HG03045 (cell line): ENCODE data around the gene SMOC2.
"Not testable (repeated sequence)": the region's sequence is repeated elsewhere in the genome, so short reads cannot be mapped to it uniquely, and the experiment has no call there.

Source experiments
- ATAC-seq: cut with Tn5 transposase; IDR thresholded peaks from one replicate; pipeline ENCODE4 v1.9.1; 2021; ENCODE audit warnings: mild to moderate bottlenecking, moderate library complexity; ENCODE audit not compliant: unreplicated experiment

Gene SMOC2

DNA sequence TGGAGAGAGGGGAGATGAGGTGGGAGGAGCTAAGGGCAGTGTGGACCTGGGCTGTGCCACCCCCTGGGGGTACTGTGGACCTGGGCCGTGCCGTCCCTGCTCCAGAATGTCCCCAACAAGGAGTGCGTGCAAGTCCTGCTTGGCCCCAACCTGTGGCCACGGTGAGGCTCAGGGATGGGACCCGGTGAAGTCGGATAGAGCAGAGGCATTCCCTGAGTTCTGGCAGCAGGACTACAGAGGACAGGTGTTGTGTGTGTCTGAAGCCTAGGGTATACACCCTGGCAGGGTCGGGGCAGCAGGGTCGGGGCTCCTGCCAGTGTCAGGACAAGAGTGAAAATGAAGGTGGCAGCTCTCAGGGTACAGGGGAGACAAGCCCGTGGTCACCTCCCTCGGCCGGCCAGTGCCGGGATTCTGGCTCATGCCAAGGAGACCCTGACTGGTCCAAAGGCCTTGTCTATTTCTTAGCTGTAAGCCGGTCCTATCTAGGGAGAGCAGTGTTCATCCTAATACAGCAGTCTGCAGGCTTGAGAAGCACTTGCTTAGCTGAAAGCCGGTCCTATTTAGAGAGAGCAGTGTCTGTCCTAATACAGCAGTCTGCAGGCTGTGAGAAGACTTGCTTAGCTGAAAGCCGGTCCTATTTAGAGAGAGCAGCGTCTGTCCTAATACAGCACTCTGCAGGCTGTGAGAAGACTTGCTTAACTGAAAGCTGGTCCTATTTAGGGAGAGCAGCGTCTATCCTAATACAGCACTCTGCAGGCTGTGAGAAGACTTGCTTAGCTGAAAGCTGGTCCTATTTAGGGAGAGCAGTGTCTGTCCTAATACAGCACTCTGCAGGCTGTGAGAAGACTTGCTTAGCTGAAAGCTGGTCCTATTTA, 95.9 kb downstream of the SMOC2 start:
- ATAC-seq = no peak

DNA sequence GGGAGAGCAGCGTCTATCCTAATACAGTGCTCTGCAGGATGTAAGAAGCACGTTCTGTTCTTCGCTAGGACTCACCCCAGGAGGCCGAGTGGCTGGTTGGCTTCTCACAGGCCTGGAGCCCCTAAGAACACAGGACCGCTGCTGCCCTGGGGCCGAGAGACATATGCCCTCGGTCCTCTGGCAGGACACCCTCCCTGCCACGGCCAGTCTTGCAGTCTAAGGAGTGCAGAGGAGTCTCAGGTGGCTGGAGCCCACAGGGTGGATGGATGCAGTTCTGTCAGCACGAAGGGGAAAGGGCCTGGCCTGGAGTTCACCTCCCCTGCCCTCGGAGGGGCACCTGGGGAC, 96.5 kb downstream of the SMOC2 start:
- ATAC-seq = no peak

GRCh38 chr6:168538188-168538891, 97.4 kb downstream of the SMOC2 start:
- not testable (repeated sequence) for ATAC-seq

GRCh38 chr6:168538892-168539811, 98.2 kb downstream of the SMOC2 start:
- no peak for ATAC-seq

- no peak for ATAC-seq
Observed at GRCh38 chr6:168540713-168541291, 99.8 kb downstream of the SMOC2 start.

DNA sequence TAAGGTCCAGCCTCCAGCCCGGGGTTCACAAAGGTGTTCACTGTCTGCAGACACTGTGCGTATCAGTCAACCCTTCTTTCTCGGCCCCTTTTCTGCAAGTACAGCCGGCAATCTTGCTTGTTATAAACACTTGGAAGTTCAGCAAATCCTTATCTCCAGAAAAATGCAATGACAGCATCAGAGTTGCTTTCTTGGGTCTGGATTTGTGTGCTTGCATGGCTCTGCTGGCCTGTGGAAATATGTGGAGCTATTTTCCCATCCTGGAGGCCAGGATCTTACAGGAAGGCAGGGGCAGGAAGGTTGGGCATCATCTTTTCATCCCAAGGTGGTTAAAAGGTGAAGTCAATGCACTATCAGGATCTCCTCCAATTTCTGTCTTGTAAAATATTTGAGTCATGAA, 100.3 kb downstream of the SMOC2 start:
- ATAC-seq = no peak

GRCh38 chr6:168542301-168542700, 101.3 kb downstream of the SMOC2 start:
- no peak for ATAC-seq

GRCh38 chr6:168545428-168545827, 104.4 kb downstream of the SMOC2 start:
- ATAC-seq = no peak

DNA sequence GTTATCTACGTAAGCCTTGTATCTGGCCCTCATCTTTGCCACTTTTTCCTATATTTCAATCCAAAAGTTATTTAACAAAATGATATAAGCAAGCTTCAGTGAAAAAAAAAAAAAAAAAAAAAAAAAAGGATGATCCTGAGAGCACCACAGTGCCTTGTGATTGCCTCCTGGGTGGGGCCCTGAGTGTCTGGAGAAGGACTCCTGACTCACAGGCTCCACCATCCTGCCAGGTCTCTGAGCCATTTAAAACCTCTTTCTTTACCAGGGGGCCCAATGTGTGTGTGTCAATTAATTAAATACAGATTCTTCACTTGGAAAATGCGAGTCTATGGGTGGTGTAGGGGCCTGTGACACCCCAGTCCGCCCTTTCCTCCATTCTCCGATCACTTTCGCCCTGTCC, 105.2 kb downstream of the SMOC2 start:
- ATAC-seq = no peak

DNA sequence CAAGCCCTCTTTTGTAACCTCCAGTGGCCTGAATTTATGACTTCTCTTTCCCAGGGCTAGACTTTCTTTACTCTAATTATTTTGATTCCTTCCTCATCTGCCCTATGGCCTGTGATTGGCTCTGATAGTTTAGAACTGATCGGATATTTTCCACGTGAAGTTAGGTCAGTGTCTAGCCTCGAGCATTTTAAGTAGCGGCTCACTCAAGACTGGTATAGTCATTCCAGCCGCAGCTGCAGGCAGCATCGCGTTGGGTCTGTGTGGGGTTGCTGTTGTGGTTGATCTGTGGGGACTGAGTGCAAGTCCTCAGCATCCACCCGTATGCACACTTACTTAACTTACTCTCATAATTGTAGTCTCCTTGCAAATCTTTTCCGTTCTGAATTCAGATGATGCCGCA, 105.7 kb downstream of the SMOC2 start:
- ATAC-seq = no peak

DNA sequence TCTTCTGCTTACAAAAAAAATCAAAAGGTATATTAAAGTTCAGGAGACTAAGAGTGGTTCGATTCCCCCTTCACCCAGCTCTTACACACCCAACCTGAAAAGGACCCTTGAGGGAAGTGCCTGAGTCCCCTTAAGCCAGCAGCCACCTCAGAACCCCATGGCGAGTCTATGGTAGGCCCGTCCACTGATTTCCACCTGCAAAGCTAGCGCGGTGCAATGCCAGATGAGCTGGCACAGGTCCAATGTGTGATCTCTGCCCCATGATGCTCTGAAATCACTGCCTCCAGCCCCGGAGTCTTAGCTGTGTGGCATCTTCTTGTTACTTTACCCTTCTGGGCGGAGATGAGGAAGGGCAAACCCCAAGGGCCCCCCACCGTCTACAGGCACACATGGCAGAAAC, 109.3 kb downstream of the SMOC2 start:
- no peak for ATAC-seq

DNA sequence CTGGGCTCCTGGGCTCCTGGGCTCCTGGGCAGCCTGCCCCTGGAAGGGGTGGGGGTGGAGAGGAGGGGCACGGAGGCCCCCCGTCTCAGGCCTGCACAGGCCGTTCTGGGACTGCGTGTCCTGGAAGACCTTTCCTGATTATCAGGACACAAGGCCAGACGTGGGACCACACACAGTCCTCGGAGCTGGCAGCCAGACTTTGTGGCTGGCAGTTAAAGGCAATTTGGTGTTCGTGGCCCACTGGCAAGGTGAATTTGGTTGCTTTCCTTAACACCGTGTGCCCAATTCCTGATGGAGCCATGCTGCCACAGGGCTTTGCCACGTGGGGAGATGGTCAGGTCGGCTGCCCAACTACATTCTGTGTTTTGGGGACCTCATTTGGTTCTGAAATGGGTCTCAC, 113.5 kb downstream of the SMOC2 start:
- ATAC-seq = no peak

- no peak for ATAC-seq
Observed at GRCh38 chr6:168554898-168555617, 114.1 kb downstream of the SMOC2 start.

DNA sequence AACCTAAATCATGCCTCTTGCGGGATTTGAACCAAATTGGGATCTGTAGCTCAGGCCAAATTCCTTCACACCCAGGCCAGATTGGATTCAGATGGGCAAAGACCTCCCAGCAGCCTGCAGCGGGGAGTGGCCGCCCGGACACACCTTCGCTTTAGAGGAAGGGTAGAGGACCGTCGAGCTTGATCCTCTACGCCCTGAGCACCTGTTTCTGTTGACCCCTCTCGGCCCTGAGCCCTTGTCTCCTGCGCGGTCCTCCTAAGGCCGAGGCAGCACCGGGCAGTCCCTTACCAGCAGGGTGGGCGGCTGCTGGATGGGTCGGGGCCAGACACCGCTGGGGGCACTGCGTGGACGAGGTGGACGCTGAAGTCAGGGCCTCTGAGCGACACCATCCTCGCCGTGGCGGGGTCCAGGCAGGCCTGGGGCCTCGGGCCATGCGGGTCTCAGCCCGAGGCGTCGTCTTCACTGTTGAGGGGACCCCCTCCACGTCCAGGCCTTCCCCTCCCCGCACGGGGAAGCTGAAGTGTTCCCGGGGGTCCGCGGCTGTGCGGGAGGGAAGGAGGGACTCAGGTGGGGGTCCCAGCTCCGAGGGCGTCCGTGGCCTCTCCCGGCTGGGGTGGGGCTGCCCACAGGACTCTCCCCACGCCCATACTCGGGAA, 114.8 kb downstream of the SMOC2 start:
- no peak for ATAC-seq

DNA sequence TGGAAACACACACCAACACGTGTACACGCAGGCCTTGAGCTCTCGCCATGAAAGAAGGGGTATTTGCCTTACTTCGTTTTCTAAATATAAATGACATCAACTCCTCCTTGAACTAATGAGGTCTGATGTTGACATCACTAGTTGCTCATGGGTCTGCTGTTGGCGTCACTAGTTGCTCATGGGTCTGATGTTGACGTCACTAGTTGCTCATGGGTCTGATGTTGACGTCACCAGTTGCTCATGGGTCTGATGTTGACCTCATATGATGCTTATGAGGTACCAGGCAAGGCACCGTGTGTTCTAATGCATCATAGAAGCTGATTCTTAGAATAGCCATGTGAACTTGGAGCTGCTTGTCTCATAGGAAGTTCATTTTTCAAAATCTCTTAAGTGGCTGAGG, 116.5 kb downstream of the SMOC2 start:
- no peak for ATAC-seq

- no peak for ATAC-seq
Observed at GRCh38 chr6:168558686-168559085, 117.7 kb downstream of the SMOC2 start.

- ATAC-seq = no peak
Observed at GRCh38 chr6:168559574-168560098, 118.7 kb downstream of the SMOC2 start.

- ATAC-seq = no peak
Observed at GRCh38 chr6:168560126-168560525, 119.1 kb downstream of the SMOC2 start.

DNA sequence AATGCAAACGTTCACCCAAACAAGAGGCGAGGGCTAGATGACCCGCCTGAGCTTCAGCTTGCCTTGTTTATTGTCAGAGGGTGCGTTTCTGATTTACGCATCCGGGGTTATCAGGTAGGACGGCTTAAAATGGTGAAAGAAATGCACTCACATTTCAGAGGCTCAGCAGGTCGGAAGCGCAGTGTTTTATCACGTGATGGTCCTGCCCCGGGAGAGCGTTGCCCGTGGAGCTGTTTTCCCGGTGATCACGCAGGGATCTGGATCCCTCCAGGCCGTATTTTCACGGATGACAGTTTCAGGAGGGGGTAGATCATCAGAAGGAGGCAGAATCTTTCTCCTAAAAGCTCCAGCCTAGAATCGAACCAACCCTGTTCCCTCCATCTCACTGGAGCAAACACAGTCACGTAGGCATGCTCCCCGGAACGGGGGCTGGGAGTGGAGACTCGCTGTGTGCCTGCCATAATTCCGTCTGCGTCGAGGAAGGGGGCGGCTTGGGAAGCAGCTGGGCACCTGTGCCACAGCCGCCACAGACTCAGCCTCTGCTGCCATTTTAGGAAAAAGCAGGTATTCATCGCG, 121.7 kb downstream of the SMOC2 start:
- ATAC-seq = no peak
